Activated CD8-positive, alpha-beta memory T cell treated with anti-CD3 and anti-CD28 coated beads for 24 hours (primary cell): ENCODE measurements around the gene USP13.
"Not testable (repeated sequence)": the region's sequence is repeated elsewhere in the genome, so short reads cannot be mapped to it uniquely, and the experiment has no call there.

ENCODE experiments used
- DNase-seq: peaks from one replicate; pipeline ENCODE4 v3.0.0-alpha.2; 2020

Gene USP13

GRCh38 chr3:179738998-179739397, 86.2 kb downstream of the USP13 start:
- DNase-seq, result no peak

- DNase-seq, result no peak
Measured at GRCh38 chr3:179739816-179740594, 87.2 kb downstream of the USP13 start.

GRCh38 chr3:179743913-179744312, 91.1 kb downstream of the USP13 start:
- DNase-seq, result no peak

- DNase-seq, result no peak
Measured at GRCh38 chr3:179744667-179745066, 91.8 kb downstream of the USP13 start.

- DNase-seq, result no peak
Measured at GRCh38 chr3:179745079-179745478, 92.2 kb downstream of the USP13 start.

- no peak for DNase-seq
Measured at GRCh38 chr3:179745716-179746115, 92.9 kb downstream of the USP13 start.

GRCh38 chr3:179750720-179751328, 98.0 kb downstream of the USP13 start:
- DNase-seq, result no peak

- no peak for DNase-seq
Measured at GRCh38 chr3:179760944-179761343, 108.1 kb downstream of the USP13 start.

GRCh38 chr3:179765396-179765795, 112.6 kb downstream of the USP13 start:
- no peak for DNase-seq

GRCh38 chr3:179766416-179767133, 113.7 kb downstream of the USP13 start:
- DNase-seq, result no peak

GRCh38 chr3:179768080-179768479, 115.2 kb downstream of the USP13 start:
- no peak for DNase-seq

- DNase-seq, result no peak
Measured at GRCh38 chr3:179769411-179770247, 116.8 kb downstream of the USP13 start.

GRCh38 chr3:179771797-179772196, 119.0 kb downstream of the USP13 start:
- DNase-seq, result no peak

- DNase-seq, result no peak
Measured at GRCh38 chr3:179772297-179772696, 119.5 kb downstream of the USP13 start.

- no peak for DNase-seq
Measured at GRCh38 chr3:179775416-179776122, 122.7 kb downstream of the USP13 start.

GRCh38 chr3:179782841-179783240, 130.0 kb downstream of the USP13 start:
- DNase-seq, result not testable (repeated sequence)

GRCh38 chr3:179788996-179789395, 136.2 kb downstream of the USP13 start:
- no peak for DNase-seq

GRCh38 chr3:179791793-179792192, 139.0 kb downstream of the USP13 start:
- DNase-seq, result no peak

- DNase-seq, result no peak
Measured at GRCh38 chr3:179794355-179794754, 141.5 kb downstream of the USP13 start.

GRCh38 chr3:179796421-179796820, 143.6 kb downstream of the USP13 start:
- no peak for DNase-seq

GRCh38 chr3:179797192-179797591, 144.4 kb downstream of the USP13 start:
- DNase-seq, result no peak

GRCh38 chr3:179801263-179801662, 148.4 kb downstream of the USP13 start:
- no peak for DNase-seq
